ENCODE results near the gene ALDOA. TPM values are rescaled to one million over a fixed set of nuclear protein-coding genes. Genes with fewer than 3 reads are reported as not detected.
"Not testable (repeated sequence)": the region's sequence is repeated elsewhere in the genome, so short reads cannot be mapped to it uniquely, and the experiment has no call there.

ALDOA gene
- total RNA-seq, 1 donor from 2014 or later: 1,497 TPM

DNA sequence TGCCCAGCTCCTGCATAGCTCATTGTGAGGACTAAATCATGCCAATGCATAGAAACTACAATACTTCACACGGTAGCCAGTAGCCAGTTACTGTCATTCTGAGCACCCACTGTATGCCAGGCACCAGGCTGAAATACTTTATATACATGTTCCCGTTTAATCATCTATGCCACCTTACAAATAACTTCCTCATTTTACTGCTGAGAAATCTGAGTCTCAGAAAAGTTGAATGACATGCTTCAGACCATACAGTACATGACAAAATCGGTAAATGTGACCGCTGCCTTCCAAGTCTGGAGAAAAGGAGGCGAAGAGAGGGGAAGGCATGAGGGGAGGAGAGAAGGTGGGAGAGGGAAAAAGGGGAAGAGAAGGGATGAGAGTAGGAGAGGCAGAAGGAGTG lies 25.3 kb upstream of the ALDOA start:
- no peaks in the 10 kb centered on the region for H3K36me3 ChIP-seq (ENCODE audit: control insufficient read depth in 3 of 3, insufficient read depth in 3 of 3, low read length in 3 of 3)
- no peak overlapping the region for H3K4me3 ChIP-seq (ENCODE audit: low read length in 3 of 3)
- H3K9me3 ChIP-seq (ENCODE audit: control insufficient read depth in 3 of 3, low read length in 3 of 3): no peaks in the 10 kb centered on the region
- H3K27ac ChIP-seq (ENCODE audit: low read depth, low read length): no peak overlapping the region
- no peak overlapping the region for H3K9ac ChIP-seq (ENCODE audit: low read depth in 1 of 3, low read length in 3 of 3)
- H3K4me1 ChIP-seq (ENCODE audit: control insufficient read depth in 3 of 3, insufficient read depth in 3 of 3, low read length in 3 of 3): peaks cover 0 to 2% (median 0%) of the 10 kb centered on the region in 3 donors
- H3K27me3 ChIP-seq (ENCODE audit: control insufficient read depth in 3 of 3, insufficient read depth in 3 of 3, low read length in 3 of 3): peaks cover under 1 to 7% (median 2%) of the 10 kb centered on the region in 3 donors

DNA sequence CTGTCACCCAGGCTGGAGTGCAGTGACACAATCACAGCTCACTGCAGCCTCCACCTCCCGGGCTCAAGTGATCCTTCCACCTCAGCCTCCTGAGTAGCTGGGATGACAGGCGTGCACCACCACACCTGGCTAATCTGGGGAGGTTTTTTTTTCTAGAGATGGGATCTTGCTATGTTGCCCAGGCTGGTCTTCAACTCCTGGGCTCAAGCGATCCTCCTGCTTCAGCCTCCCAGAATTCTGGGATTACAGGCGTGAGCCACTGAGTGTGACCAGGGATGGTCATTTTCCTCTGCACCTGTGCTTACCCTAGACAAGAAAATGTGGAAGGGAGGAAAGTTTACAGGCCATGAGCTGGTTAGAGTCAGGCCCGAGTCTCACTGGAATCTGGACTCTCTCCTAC lies 24.9 kb upstream of the ALDOA start:
- H3K9ac ChIP-seq (ENCODE audit: low read depth in 1 of 3, low read length in 3 of 3); H3K9me3 ChIP-seq (ENCODE audit: control insufficient read depth in 3 of 3, low read length in 3 of 3); H3K36me3 ChIP-seq (ENCODE audit: control insufficient read depth in 3 of 3, insufficient read depth in 3 of 3, low read length in 3 of 3); H3K4me3 ChIP-seq (ENCODE audit: low read length in 3 of 3); H3K4me1 ChIP-seq (ENCODE audit: control insufficient read depth in 3 of 3, insufficient read depth in 3 of 3, low read length in 3 of 3); H3K27ac ChIP-seq (ENCODE audit: low read depth, low read length); H3K27me3 ChIP-seq (ENCODE audit: control insufficient read depth in 3 of 3, insufficient read depth in 3 of 3, low read length in 3 of 3): not testable (repeated sequence)

DNA sequence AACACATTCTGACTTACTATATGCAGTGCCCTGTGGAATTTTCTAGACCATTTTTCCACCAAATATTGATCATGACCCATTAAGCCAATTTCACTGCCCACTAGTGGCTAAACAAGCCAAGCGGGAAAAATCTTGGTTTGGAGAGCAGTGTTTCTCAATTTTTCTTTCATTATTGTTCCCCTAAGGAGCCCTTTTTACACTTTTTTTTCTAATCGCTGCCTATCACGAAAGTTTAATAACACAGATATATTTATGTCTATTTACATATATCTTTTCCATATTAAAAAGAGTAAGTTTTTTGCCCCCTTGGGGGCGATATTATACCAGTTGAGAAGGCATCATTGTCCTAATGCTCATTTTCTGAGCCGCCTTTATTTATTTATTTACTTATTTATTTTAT lies 23.7 kb upstream of the ALDOA start:
- H3K9ac ChIP-seq (ENCODE audit: low read depth in 1 of 3, low read length in 3 of 3): no peak overlapping the region
- H3K36me3 ChIP-seq (ENCODE audit: control insufficient read depth in 3 of 3, insufficient read depth in 3 of 3, low read length in 3 of 3): no peaks in the 10 kb centered on the region
- no peak overlapping the region for H3K4me3 ChIP-seq (ENCODE audit: low read length in 3 of 3)
- no peaks in the 10 kb centered on the region for H3K9me3 ChIP-seq (ENCODE audit: control insufficient read depth in 3 of 3, low read length in 3 of 3)
- no peak overlapping the region for H3K27ac ChIP-seq (ENCODE audit: low read depth, low read length)
- H3K27me3 ChIP-seq (ENCODE audit: control insufficient read depth in 3 of 3, insufficient read depth in 3 of 3, low read length in 3 of 3): peaks cover 0 to 4% (median 0%) of the 10 kb centered on the region in 3 donors
- H3K4me1 ChIP-seq (ENCODE audit: control insufficient read depth in 3 of 3, insufficient read depth in 3 of 3, low read length in 3 of 3): peaks cover 0 to 2% (median 0%) of the 10 kb centered on the region in 3 donors

DNA sequence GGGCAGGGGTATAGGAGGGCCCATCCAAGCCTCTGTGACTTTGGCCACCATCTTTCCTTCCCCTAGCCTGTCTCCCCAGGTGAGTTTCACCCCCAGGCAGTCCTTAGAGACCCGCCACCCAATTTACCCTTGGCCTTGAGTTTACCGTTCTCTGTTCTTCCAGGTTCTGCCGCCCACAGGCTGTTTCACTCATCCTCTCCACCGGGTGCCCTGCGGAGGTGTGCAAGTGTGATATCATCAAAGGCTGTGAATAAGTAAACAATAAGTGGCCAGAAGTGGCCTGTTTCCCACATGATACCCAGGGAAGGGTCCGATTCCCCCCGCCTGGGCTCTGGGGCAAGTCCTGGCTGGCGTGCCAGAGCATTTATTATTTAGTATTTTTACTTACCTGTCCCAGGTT lies 19.4 kb upstream of the ALDOA start:
- peaks cover 0 to 2% (median 0%) of the 10 kb centered on the region in 3 donors for H3K4me1 ChIP-seq (ENCODE audit: control insufficient read depth in 3 of 3, insufficient read depth in 3 of 3, low read length in 3 of 3)

DNA sequence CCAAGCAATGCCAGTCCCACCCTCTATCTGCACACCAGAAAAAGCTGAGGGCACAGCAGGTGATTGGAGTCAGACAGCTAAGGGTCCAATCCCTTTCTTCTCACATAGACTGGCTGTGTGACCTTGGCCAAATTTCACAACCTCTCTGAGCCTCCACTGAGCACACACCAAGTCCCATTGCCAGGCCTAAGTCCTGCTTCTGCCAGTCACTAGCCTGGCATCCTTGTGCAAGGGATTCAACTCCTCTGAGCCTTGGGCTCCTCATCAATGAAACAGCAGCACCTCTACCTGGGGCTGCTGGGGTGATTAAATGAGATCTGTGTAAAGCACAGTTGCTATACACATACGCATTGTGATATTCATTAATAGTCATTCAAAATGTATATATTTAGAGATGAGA lies 19.0 kb upstream of the ALDOA start:
- Histone ChIP-seq H3K36me3 (ENCODE audit: control insufficient read depth in 3 of 3, insufficient read depth in 3 of 3, low read length in 3 of 3) (no peaks in the 10 kb centered on the region), H3K4me3 (ENCODE audit: low read length in 3 of 3) (no peak overlapping the region), H3K4me1 (ENCODE audit: control insufficient read depth in 3 of 3, insufficient read depth in 3 of 3, low read length in 3 of 3) (peaks cover 0 to 2% (median 0%) of the 10 kb centered on the region in 3 donors), H3K9ac (ENCODE audit: low read depth in 1 of 3, low read length in 3 of 3) (no peak overlapping the region), H3K27me3 (ENCODE audit: control insufficient read depth in 3 of 3, insufficient read depth in 3 of 3, low read length in 3 of 3) (peaks cover 0 to 4% (median 0%) of the 10 kb centered on the region in 3 donors), H3K27ac (ENCODE audit: low read depth, low read length) (no peak overlapping the region), H3K9me3 (ENCODE audit: control insufficient read depth in 3 of 3, low read length in 3 of 3) (no peaks in the 10 kb centered on the region)

More for the DNA sequence above, 19.4 kb upstream of the ALDOA start:
- Histone ChIP-seq H3K27me3 (ENCODE audit: control insufficient read depth in 3 of 3, insufficient read depth in 3 of 3, low read length in 3 of 3) (peaks cover 0 to 4% (median 0%) of the 10 kb centered on the region in 3 donors), H3K9ac (ENCODE audit: low read depth in 1 of 3, low read length in 3 of 3) (no peak overlapping the region), H3K4me3 (ENCODE audit: low read length in 3 of 3) (no peak overlapping the region), H3K27ac (ENCODE audit: low read depth, low read length) (no peak overlapping the region), H3K36me3 (ENCODE audit: control insufficient read depth in 3 of 3, insufficient read depth in 3 of 3, low read length in 3 of 3) (no peaks in the 10 kb centered on the region), H3K9me3 (ENCODE audit: control insufficient read depth in 3 of 3, low read length in 3 of 3) (no peaks in the 10 kb centered on the region)

DNA sequence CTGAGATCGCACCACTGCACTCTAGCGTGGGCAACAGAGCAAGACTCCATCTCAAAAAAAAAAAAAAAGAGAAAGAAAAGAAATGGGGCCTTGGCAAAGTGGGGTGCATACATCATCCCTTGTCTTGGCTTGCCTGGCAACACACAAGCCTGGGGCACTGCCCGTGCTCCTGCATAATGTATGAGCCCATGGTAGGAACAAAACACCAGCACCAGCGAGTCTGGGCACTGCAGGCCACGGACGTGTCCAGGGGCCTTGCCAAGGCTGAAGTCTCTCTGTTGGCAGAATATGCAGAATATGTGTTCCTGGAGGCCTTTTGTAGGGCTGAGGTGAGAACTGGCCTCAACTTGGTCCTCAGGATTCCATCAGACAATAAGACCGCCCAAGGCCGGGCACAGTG lies 15.7 kb upstream of the ALDOA start:
- H3K9ac ChIP-seq (ENCODE audit: low read depth in 1 of 3, low read length in 3 of 3): no peak overlapping the region
- H3K9me3 ChIP-seq (ENCODE audit: control insufficient read depth in 3 of 3, low read length in 3 of 3): no peaks in the 10 kb centered on the region
- no peak overlapping the region for H3K27ac ChIP-seq (ENCODE audit: low read depth, low read length)
- H3K4me1 ChIP-seq (ENCODE audit: control insufficient read depth in 3 of 3, insufficient read depth in 3 of 3, low read length in 3 of 3): peaks cover 6 to 12% (median 11%) of the 10 kb centered on the region in 3 donors
- peaks cover 0 to 4% (median 0%) of the 10 kb centered on the region in 3 donors for H3K27me3 ChIP-seq (ENCODE audit: control insufficient read depth in 3 of 3, insufficient read depth in 3 of 3, low read length in 3 of 3)
- H3K36me3 ChIP-seq (ENCODE audit: control insufficient read depth in 3 of 3, insufficient read depth in 3 of 3, low read length in 3 of 3): no peaks in the 10 kb centered on the region
- no peak overlapping the region for H3K4me3 ChIP-seq (ENCODE audit: low read length in 3 of 3)

DNA sequence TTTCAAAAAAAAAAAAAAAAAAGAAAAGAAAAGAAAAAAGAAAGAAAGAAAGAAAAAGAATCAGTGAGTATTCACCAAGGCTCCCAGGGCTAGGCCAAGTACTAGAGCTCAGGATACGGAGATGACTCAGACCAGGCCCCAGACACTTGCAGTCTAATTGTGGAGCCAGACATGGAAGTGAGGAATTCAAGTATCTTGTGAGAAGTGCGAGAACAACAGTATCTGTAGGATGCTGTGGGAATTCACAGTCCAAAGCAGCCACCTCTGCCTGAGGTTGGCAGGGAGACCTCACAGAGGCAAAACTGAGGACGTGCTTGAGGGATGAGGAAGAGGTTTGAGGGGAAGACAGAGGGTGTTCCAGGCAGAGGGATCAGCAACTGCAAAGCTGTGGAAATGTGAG lies 14.0 kb upstream of the ALDOA start:
- H3K4me1 ChIP-seq (ENCODE audit: control insufficient read depth in 3 of 3, insufficient read depth in 3 of 3, low read length in 3 of 3): peaks cover 6 to 18% (median 11%) of the 10 kb centered on the region in 3 donors
- no peak overlapping the region for H3K27ac ChIP-seq (ENCODE audit: low read depth, low read length)
- H3K27me3 ChIP-seq (ENCODE audit: control insufficient read depth in 3 of 3, insufficient read depth in 3 of 3, low read length in 3 of 3): no peaks in the 10 kb centered on the region
- H3K4me3 ChIP-seq (ENCODE audit: low read length in 3 of 3): no peak overlapping the region
- H3K36me3 ChIP-seq (ENCODE audit: control insufficient read depth in 3 of 3, insufficient read depth in 3 of 3, low read length in 3 of 3): no peaks in the 10 kb centered on the region
- no peaks in the 10 kb centered on the region for H3K9me3 ChIP-seq (ENCODE audit: control insufficient read depth in 3 of 3, low read length in 3 of 3)
- no peak overlapping the region for H3K9ac ChIP-seq (ENCODE audit: low read depth in 1 of 3, low read length in 3 of 3)

DNA sequence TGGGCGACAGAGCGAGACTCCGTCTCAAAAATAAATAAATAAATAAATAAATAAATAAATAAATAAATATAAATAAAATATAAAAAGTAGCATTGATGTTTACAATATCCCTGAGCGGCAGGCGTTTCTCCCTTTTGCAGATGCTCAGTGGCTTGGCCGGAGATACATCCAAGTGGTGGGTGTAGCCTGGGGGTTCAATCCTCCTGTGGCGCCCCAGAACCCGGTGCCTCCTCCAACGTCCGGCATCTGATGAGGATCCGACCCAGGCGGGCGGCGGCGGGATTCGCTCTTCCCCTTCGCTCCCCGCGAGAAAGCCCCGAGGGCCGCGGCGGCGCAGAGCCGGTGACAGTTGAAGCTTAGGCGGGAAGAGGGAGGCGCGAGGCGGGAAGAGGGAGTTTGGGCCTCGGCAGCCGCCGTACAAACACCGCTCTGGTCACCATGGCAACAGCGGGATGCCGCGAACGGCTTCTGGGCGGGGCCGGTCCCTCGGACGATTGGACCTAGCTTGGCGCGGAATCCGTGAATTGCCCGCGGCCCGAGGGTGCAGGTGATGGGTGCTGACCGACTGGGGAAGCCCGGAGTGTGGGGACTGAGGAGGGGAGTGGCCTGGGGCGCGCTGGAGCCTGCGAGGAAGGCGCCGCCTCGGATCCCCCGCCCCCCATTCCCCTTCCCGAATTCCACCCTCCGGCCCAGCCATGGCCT lies 12.7 kb upstream of the ALDOA start:
- Histone ChIP-seq H3K9ac (ENCODE audit: low read depth in 1 of 3, low read length in 3 of 3) (peak overlapping the region; percentile 57 to 70 (median 70)), H3K4me3 (ENCODE audit: low read length in 3 of 3) (peak overlapping the region; percentile 78 to 82 (median 80)), H3K27ac (ENCODE audit: low read depth, low read length) (peak overlapping the region; percentile 51), H3K27me3 (ENCODE audit: control insufficient read depth in 3 of 3, insufficient read depth in 3 of 3, low read length in 3 of 3) (no peaks in the 10 kb centered on the region), H3K9me3 (ENCODE audit: control insufficient read depth in 3 of 3, low read length in 3 of 3) (no peaks in the 10 kb centered on the region), H3K36me3 (ENCODE audit: control insufficient read depth in 3 of 3, insufficient read depth in 3 of 3, low read length in 3 of 3) (no peaks in the 10 kb centered on the region), H3K4me1 (ENCODE audit: control insufficient read depth in 3 of 3, insufficient read depth in 3 of 3, low read length in 3 of 3) (peaks cover 9 to 25% (median 14%) of the 10 kb centered on the region in 3 donors)

DNA sequence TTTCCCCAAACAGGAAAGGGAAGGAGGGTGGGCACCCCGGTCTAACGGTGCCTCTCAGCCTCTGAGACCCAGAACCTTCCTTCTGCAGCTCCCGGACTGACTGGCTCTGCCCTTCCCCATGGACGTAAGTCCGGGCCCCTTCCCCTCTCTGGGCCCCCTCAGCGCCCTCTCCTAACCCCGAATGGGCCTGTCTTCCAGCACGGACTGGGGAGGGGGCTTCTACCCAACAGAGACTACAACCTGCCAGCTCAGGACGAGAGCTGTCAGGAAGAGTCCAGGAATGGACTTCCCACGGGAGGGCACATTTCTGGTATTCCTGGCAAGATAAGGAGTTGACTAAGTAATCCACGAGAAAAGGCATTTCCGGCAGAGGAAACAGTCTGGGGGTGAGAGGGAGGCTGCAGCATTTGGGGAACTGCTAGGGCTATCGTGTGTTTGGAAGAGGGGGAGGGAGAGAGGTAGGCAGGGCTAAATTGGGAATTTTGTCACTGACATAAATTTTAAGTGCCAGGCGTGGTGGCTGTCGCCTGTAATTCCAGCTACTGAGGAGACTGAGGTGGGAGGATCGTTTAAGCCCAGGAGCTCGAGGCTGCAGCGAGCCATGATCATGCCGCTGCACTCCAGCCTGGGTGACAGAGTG lies 12.1 kb upstream of the ALDOA start:
- H3K36me3 ChIP-seq (ENCODE audit: control insufficient read depth in 3 of 3, insufficient read depth in 3 of 3, low read length in 3 of 3): no peaks in the 10 kb centered on the region
- H3K27ac ChIP-seq (ENCODE audit: low read depth, low read length): peak overlapping the region; percentile 51
- H3K4me1 ChIP-seq (ENCODE audit: control insufficient read depth in 3 of 3, insufficient read depth in 3 of 3, low read length in 3 of 3): peaks cover 9 to 32% (median 14%) of the 10 kb centered on the region in 3 donors
- no peaks in the 10 kb centered on the region for H3K9me3 ChIP-seq (ENCODE audit: control insufficient read depth in 3 of 3, low read length in 3 of 3)
- H3K27me3 ChIP-seq (ENCODE audit: control insufficient read depth in 3 of 3, insufficient read depth in 3 of 3, low read length in 3 of 3): no peaks in the 10 kb centered on the region
- peak overlapping the region; percentile 57 to 70 (median 70) for H3K9ac ChIP-seq (ENCODE audit: low read depth in 1 of 3, low read length in 3 of 3)
- peak overlapping the region; percentile 78 to 82 (median 80) for H3K4me3 ChIP-seq (ENCODE audit: low read length in 3 of 3)

DNA sequence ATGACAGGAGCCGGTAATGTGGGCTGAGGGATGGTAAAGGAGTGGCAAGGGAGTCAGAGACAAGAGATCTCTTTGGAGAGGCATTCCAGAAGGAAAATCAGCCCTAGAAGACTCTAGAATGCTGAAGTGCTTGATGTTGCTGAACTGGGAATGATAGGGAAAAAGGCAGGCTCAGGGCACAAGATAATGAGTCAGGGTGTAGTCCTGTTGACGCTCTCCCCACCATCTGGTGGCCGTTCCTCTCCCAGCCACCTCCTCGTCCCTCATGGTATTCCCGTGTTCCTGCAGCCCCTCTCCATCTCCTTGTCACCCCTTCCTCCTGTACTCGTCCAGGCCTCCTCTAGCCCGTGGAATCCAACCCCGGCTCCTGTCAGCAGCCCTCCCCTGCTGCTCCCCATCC lies 11.1 kb upstream of the ALDOA start:
- Histone ChIP-seq H3K36me3 (ENCODE audit: control insufficient read depth in 3 of 3, insufficient read depth in 3 of 3, low read length in 3 of 3) (no peaks in the 10 kb centered on the region), H3K27me3 (ENCODE audit: control insufficient read depth in 3 of 3, insufficient read depth in 3 of 3, low read length in 3 of 3) (no peaks in the 10 kb centered on the region), H3K27ac (ENCODE audit: low read depth, low read length) (no peak overlapping the region), H3K4me1 (ENCODE audit: control insufficient read depth in 3 of 3, insufficient read depth in 3 of 3, low read length in 3 of 3) (peaks cover 13 to 37% (median 16%) of the 10 kb centered on the region in 3 donors), H3K9ac (ENCODE audit: low read depth in 1 of 3, low read length in 3 of 3) (peak overlapping the region in 1 of 3 donors; percentile 16), H3K9me3 (ENCODE audit: control insufficient read depth in 3 of 3, low read length in 3 of 3) (no peaks in the 10 kb centered on the region), H3K4me3 (ENCODE audit: low read length in 3 of 3) (no peak overlapping the region)

Data from skeletal muscle tissue (tissue), 4 donors.